Heart right ventricle (tissue), 16 donors: Measurements from ENCODE around the gene TSHZ3. TPM values are rescaled to one million over a fixed set of nuclear protein-coding genes. Genes with fewer than 3 reads are reported as not detected.

Experiments
- ATAC-seq, 8 donors: fragments of 200-7000 bp; cut with Tn5 transposase; one replicate each; pipeline ENCODE4 v1.9.1; 2020; ENCODE audit warnings: mild to moderate bottlenecking in 8 of 8, moderate library complexity in 8 of 8, moderate number of reproducible peaks in 1 of 8
- DNase-seq, 2 donors: peaks; one replicate each; pipeline ENCODE4 v3.0.0-alpha.2; 2020
- H3K27ac ChIP-seq, 10 donors: fragments of 200-600 bp; sonication (generic) in 2 of 10; one replicate each; pipeline versions ENCODE4 v1.5.0 to v1.8.0; 2020 to 2022; ENCODE audit warnings: mild to moderate bottlenecking in 3 of 10
- H3K27me3 ChIP-seq, 7 donors: fragments of 200-600 bp; one replicate each; pipeline ENCODE4 v1.8.0; 2021 to 2022; ENCODE audit warnings: mild to moderate bottlenecking in 2 of 7
- H3K36me3 ChIP-seq, 9 donors: fragments of 200-600 bp; sonication (generic) in 1 of 9; one replicate each; pipeline versions ENCODE4 v1.5.0 to v1.8.0; 2020 to 2022; ENCODE audit warnings: mild to moderate bottlenecking in 2 of 9
- H3K4me1 ChIP-seq, 9 donors: fragments of 200-600 bp; sonication (generic) in 1 of 9; one replicate each; pipeline versions ENCODE4 v1.5.0 to v1.8.0; 2020 to 2022; ENCODE audit warnings: mild to moderate bottlenecking in 4 of 9
- H3K4me3 ChIP-seq, 10 donors: fragments of 200-600 bp; sonication (generic) in 2 of 10; one replicate each; pipeline versions ENCODE4 v1.5.0 to v1.8.0; 2020 to 2022; ENCODE audit warnings: mild to moderate bottlenecking in 7 of 10, moderate library complexity in 2 of 10
- H3K9me3 ChIP-seq, 11 donors: fragments of 200-600 bp in 10 of 11; sonication (generic) in 2 of 11; one replicate each; pipeline versions ENCODE4 v1.5.0 to v1.8.0; 2013 to 2022; ENCODE audit warnings: mild to moderate bottlenecking in 2 of 11, control low read depth in 1 of 11, moderate library complexity in 1 of 11
- WGBS, 2 donors: extraction: QIAGEN DNeasy Blood & Tissue Kit; methylation state at CpG; one replicate each; pipeline ENCODE4 v1.1.7; 2013; ENCODE audit warnings: inconsistent platforms in 1 of 2; 5-methylcytosine and 5-hydroxymethylcytosine counted together
- intact Hi-C, 10 donors: fragments of 100-400 bp; cut with DNase I; formaldehyde crosslinking; loops; one replicate each; pipeline versions ENCODE4 v1.11.1 to v1.14.2; 2022
- polyA plus RNA-seq, 2 donors: library from polyadenylated mRNA; stranded (reverse); fragments of 200-250 nt; gene quantifications; one replicate each; pipeline ENCODE4 v1.2.3, GENCODE V29; 2013
- total RNA-seq, 10 donors: library from RNA; stranded (reverse); fragmentation: NEBNext Ultra II Directional in 3 of 10; extraction: Animal tissue kit (Norgen Biotek cat#: 25700) in 3 of 10; gene quantifications; one replicate each; pipeline versions ENCODE4 v1.2.1 to v1.2.4, GENCODE V29; 2021 to 2023
- TF ChIP-seq, protein P1 (sequence below), 9 donors: fragments of 200-600 bp; sonication (generic) in 2 of 9; IDR thresholded peaks; one replicate each; pipeline versions ENCODE4 v1.5.0 to v1.8.0; 2021 to 2022; ENCODE audit warnings: antibody characterized with exemption in 9 of 9, mild to moderate bottlenecking in 5 of 9, moderate library complexity in 1 of 9
- donor health status: Arrhythmogenic right ventricular cardiomyopathy.
- donor health status: ischemic (EF 13 %, LVEDD 7.1; RV severe dilation, severe dysfunction).
- donor health status: healthy with polysubstance abuse.
- donor health status: DM: no; HTN: yes; CAD: no.
- donor health status: DM: no; HTN: no; CAD: no.
- donor health status: ischemic (EF 25% LVEDD 6.9; RV normal size, moderate dysfunction).
- donor health status: ischemic (EF 25% LVEDD 5.7; RV mildly dilated, moderate dysfunction).
- donor health status: healthy.
- donor health status: DM: yes; HTN: yes; CAD: no.
- donor health status: Ischemic cardiomyopathy.
- donor health status: ischemic (EF 35%, LVEDD 5.7; RV mildly dilated, moderate dysfunction).
- donor health status: nonischemic (EF 11% LVEDD 7.7; RV severe dilation, severe dysfunction).
- donor health status: DM: yes; HTN: yes; CAD: no.
- donor health status: PGD.
- donor health status: ischemic (EF 29% LVEDD 5.4; RV normal size, mild dysfunction).
- donor health status: nonischemic (EF 23%, LVEDD 6.1; RV moderate dilation, normal function).

Gene TSHZ3
- total and polyA plus RNA-seq, 12 donors, result 1.7 to 5.0 (median 3.1) TPM

DNA sequence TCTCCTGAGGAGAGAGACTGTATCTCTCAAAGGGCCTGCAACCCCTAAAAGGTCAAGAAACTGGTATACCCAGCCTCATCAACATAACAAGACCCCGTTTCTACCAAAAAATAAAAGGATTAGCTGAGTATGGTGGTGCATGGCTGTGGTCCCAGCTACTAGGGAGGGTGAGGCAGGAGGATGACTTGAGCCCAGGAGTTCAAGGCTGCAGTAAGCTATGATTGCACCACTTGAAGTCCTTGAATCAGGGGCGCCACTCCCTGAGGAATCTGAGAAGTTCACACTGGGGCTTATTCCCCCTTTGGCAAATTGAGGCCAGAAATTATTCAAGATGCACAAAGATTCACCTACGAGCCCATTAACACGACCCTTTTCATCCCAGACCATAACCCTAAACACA, 83.0 kb downstream of the TSHZ3 start:
- ATAC-seq, result no peak
- 88 to 95% methylated on average over 4 of the region's 4 CpGs for WGBS, 2 donors
- H3K9me3 ChIP-seq, result no peaks in the 10 kb centered on the region

DNA sequence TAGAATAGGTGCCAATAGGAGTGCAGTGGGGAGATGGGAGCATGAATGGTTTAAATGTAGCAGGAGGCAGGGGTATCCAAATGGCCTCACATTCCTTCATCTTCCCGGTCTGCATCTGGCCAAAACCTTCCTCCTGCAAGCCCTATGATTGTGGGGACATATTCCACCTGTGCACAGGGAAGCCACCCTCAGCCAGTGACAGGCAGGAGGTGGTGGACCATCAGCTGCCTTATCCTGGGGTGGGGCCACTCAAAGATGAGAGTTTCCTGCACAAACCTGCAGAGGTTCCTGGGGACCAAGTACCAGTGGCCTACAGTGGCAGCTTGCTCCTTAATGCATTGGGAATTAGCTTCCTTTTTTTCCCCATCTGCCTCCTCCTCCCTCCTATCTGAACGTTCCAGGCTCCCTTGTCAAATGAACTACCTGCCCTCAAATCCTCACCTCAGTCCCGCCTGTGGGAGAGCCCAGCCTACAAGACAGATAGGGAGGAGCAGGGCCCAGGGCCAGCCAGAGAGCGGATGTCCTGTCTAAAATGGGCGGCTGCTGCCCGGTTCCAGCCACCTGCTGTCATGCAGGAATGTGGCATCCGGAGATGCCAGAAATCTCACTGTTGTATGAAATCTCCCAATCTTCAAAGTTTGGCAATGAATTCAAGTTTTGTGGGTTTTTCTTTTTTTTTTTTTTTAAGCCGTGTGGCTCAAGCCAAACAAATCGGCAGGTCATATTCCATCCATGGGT, 85.0 kb downstream of the TSHZ3 start:
- Histone ChIP-seq H3K27me3 (peaks cover 0 to 17% (median 4%) of the 10 kb centered on the region in 7 donors), H3K4me1 (peaks cover 0 to 18% (median 6%) of the 10 kb centered on the region in 9 donors), H3K4me3 (no peak overlapping the region), H3K27ac (no peak overlapping the region), H3K36me3 (no peaks in the 10 kb centered on the region), H3K9me3 (no peaks in the 10 kb centered on the region)
- TF ChIP-seq, protein P1, sequence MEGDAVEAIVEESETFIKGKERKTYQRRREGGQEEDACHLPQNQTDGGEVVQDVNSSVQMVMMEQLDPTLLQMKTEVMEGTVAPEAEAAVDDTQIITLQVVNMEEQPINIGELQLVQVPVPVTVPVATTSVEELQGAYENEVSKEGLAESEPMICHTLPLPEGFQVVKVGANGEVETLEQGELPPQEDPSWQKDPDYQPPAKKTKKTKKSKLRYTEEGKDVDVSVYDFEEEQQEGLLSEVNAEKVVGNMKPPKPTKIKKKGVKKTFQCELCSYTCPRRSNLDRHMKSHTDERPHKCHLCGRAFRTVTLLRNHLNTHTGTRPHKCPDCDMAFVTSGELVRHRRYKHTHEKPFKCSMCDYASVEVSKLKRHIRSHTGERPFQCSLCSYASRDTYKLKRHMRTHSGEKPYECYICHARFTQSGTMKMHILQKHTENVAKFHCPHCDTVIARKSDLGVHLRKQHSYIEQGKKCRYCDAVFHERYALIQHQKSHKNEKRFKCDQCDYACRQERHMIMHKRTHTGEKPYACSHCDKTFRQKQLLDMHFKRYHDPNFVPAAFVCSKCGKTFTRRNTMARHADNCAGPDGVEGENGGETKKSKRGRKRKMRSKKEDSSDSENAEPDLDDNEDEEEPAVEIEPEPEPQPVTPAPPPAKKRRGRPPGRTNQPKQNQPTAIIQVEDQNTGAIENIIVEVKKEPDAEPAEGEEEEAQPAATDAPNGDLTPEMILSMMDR (IDR thresholded peaks at IDR 0.05), result no peak
- ATAC-seq (no peak), DNase-seq (no peak)
- intact Hi-C loops, result loop anchor here in 1 of 10 donors (10.0 kb wide), 1 partner anchor 209 kb away; no protein-coding TSS in a partner anchor
- WGBS, 2 donors, result 70 to 77% methylated on average over 9 of the region's 9 CpGs

More for the DNA sequence above, 83.0 kb downstream of the TSHZ3 start:
- no peak for DNase-seq
- no peak overlapping the region for H3K27ac ChIP-seq
- TF ChIP-seq, protein P1 (IDR thresholded peaks at IDR 0.05), result no peak
- peaks cover 0 to 11% (median 3%) of the 10 kb centered on the region in 7 donors for H3K27me3 ChIP-seq
- no peaks in the 10 kb centered on the region for H3K36me3 ChIP-seq
- intact Hi-C loops, result loop anchor here in 1 of 10 donors (10.0 kb wide), 1 partner anchor 211 kb away; no protein-coding TSS in a partner anchor
- no peak overlapping the region for H3K4me3 ChIP-seq
- peaks cover 0 to 10% (median 2%) of the 10 kb centered on the region in 9 donors for H3K4me1 ChIP-seq

DNA sequence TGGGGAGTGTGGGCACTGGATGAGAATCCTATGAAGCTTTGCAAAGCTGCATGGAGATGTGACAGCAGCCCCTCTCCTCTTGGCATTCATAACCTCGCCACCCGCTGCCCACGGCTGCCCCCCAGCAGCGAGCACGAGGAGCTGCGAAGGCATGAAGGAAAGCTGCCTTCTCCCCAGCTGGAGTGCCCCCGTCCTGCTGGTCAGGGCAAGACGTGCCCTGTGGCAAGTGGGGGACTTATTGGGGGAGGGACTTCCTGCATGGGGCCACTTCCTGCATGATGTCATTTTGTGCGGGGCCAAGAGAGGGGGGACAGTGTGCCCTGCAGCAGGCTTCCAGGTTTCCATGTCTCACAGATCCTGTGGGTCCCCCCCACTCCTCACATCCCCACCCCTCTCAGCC, 85.9 kb downstream of the TSHZ3 start:
- H3K27me3 ChIP-seq, result peaks cover 0 to 22% (median 4%) of the 10 kb centered on the region in 7 donors
- 68 to 71% methylated on average over 9 of the region's 9 CpGs for WGBS, 2 donors
- H3K4me3 ChIP-seq, result no peak overlapping the region
- no peaks in the 10 kb centered on the region for H3K9me3 ChIP-seq
- peaks cover 0 to 18% (median 6%) of the 10 kb centered on the region in 9 donors for H3K4me1 ChIP-seq
- H3K36me3 ChIP-seq, result no peaks in the 10 kb centered on the region
- intact Hi-C loops, result loop anchor here in 1 of 10 donors (10.0 kb wide), 1 partner anchor 209 kb away; no protein-coding TSS in a partner anchor
- no peak overlapping the region for H3K27ac ChIP-seq
- DNase-seq (no peak), ATAC-seq (no peak)
- TF ChIP-seq, protein P1 (IDR thresholded peaks at IDR 0.05), result no peak

DNA sequence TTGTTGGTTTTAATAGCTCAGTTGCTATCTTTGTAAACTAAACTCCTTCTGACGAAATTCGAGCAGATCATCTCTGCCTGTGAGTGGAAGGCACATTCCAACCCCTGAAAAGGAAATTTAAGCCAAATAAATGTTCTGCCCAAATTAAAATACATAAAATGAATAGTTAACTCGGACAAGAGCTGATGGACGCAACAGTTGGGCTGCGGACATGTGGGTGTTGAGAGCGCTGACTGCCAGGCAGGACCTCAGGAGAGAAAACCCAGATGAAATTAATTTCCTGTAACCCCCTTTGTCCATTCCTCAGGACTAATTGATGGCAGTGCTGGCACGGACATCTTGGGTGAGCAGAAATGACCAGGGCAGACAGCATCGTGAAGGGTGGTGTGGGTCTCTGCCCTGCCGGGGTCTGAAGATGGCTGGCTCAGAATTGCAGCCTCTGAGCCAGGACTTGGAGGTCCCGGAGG, 86.5 kb downstream of the TSHZ3 start:
- no peak overlapping the region for H3K27ac ChIP-seq
- H3K9me3 ChIP-seq, result no peaks in the 10 kb centered on the region
- DNase-seq (no peak), ATAC-seq (peak in 1 of 8 donors; percentile 21)
- TF ChIP-seq, protein P1 (IDR thresholded peaks at IDR 0.05), result no peak
- H3K36me3 ChIP-seq, result no peaks in the 10 kb centered on the region
- no peak overlapping the region for H3K4me3 ChIP-seq
- peaks cover 0 to 27% (median 4%) of the 10 kb centered on the region in 7 donors for H3K27me3 ChIP-seq
- intact Hi-C loops, result loop anchor here in 1 of 10 donors (10.0 kb wide), 1 partner anchor 208 kb away; no protein-coding TSS in a partner anchor
- WGBS, 2 donors, result 57 to 65% methylated on average over 10 of the region's 10 CpGs
- H3K4me1 ChIP-seq, result peaks cover 0 to 18% (median 6%) of the 10 kb centered on the region in 9 donors
